DLD1 (cell line): Measurements from ENCODE around the gene BMPR1A.

ENCODE experiments used
- in situ Hi-C: cut with HindIII; loops from 2 replicates; pipeline ENCODE4 v1.10.0; 2017; ENCODE audit warnings: low sequenced_read_pairs

Gene BMPR1A

DNA sequence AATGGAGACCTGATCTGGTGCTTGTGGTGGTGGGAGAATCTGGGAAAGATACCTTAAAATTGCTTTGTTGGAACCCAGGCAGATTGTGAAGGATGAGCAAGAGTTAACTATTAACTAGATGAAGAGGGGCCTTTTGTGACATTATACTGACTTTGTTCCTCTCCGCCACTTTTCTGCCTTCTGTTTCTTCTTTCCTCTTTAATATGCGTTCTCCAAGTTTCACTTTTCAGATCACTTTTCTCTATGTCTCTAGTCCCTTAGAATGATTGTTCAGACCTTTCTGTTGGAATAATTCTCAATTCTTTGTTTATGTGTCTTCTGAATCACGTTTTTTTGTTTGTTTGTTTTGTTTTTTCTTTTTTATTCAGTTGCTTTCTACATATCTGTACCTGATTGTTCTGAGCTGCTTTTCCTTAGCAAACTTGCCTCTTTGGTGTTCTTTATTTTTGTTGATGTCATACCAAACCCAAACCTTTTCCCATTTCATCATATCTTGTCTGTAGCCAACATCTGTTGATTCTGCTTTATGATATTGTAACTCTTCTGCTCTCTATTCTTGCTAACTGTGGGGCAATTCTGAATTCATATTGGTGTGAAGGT, 2.8 kb downstream of the BMPR1A start:
- in situ Hi-C loops, result no loop called here

DNA sequence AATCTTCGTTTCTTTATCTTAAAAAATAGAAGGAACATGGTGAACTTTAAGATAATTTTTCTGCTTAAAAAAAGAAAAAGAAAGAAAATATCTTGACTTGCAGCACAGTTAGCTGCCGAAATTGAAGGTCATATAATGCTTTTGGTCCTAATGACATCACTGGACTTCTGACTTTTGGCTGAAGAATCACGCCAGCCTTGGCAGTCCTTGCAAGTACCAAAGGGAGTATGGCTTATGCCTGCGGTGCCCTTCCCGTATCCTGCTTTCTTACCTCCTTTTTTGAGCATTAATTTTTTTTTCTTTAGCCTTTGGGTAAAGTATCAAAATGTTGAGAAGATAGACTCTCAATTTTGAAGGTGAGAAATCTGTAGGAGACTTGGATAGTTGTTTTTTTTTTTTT, 7.0 kb downstream of the BMPR1A start:
- in situ Hi-C loops, result no loop called here

DNA sequence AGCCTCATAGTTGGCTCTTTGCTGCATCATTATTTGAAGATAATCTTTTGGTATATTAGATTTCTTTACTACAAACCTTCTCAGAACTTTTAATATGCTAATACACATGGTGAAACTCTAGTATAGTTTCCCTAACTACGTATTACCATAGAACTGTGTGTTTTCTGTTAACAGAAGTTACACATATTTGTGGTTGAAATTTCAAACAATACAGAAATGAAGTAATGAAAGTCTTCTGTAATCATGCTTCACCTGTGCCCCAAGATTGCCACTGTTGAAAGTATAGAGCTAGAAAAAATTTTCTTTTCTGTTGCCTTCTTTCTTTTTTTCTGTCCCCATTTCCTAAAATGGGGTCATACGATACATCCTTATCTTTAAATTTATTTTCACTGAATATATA, 9.1 kb downstream of the BMPR1A start:
- in situ Hi-C loops, result no loop called here

DNA sequence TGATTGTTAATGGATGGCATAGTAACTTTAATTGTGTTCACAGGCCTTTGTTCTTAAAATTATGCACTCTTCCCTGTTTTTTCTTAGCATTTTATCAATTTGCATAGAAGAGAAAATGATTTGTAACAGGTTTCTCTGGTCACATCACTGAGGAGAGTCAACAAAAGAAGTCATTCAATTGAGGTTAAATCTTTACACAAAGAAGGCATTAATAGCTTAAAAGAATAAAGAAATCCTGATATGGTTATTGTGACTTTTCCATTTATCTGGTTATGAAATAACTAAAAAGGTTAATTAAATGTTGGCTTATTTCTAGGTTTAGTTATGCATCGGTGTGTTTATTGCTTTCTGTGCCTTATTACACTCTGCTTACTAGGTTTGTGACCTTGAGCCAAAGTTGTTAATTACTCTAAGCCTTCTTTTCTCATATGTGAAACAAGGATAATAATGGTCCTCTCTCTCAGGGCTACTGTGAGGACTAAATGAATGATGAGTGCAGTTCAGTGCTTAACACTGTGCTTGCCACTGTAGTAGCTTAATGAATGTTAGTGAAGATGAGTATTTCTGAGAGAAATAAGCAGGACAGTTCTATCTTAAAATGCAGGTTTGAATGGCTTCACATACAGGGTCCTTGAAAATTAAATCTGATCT, 12.1 kb downstream of the BMPR1A start:
- in situ Hi-C loops, result no loop called here

DNA sequence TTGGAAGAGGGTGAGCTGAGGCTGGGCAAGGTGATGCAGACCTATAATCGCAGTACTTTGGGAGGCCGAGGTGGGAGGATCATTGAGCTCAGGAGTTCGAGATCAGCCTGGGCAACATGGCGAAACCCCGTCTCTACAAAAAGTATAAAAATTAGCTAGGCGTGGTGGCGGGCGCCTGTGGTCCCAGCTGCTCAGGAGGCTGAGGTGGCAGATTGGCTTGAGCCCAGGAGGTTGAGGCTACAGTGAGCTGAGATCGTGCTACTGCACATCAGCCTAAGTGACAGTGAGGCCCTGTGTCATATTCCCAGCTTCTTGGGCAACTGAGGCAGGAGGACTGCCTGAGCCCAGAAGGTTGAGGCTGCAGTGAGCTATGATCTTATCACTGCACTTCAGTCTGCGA, 13.6 kb downstream of the BMPR1A start:
- in situ Hi-C loops, result no loop called here

DNA sequence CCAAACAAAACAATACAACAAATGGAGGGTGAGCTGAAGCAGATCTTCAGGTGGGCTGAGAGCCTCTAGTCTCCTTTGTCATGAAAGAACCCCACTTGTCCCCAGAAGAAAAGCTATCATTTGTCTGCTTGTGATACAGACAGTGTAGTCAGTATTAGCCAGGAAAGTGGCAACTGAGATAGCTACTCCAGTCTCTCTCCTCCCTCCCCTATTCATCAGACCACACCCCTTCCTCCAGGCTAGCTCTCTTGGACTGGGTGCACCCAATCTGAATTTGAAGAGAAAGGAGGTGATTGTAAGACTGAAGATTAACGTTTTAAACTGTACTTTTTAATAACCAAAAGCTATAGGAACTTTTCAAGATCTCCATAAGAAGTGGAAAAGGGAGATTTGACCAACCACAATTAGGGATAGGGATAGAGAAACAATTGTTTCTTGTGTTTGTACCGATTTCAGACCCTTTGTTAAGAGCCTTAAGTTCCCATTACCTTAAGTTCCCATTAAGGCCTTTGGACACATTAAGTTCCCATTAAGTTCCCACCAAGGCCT, 14.1 kb downstream of the BMPR1A start:
- in situ Hi-C loops, result no loop called here

DNA sequence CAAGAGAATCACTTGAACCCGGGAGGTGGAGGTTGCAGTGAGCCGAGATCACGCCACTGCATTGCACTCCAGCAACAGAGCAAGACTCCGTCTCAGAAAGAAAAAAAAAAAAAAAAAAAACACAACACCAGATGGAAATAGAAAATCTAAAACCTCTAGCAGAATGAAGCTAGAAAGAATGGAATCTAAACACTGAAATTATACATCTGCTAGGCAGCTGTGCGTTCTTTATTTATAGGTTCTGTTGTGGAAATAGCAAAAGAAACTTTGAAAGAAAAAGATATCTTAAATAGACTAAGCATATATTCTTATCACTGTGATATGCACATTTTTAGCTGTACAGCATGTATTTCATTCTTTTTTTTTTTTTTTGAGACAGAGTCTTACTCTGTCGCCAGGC, 17.1 kb downstream of the BMPR1A start:
- in situ Hi-C loops, result no loop called here

DNA sequence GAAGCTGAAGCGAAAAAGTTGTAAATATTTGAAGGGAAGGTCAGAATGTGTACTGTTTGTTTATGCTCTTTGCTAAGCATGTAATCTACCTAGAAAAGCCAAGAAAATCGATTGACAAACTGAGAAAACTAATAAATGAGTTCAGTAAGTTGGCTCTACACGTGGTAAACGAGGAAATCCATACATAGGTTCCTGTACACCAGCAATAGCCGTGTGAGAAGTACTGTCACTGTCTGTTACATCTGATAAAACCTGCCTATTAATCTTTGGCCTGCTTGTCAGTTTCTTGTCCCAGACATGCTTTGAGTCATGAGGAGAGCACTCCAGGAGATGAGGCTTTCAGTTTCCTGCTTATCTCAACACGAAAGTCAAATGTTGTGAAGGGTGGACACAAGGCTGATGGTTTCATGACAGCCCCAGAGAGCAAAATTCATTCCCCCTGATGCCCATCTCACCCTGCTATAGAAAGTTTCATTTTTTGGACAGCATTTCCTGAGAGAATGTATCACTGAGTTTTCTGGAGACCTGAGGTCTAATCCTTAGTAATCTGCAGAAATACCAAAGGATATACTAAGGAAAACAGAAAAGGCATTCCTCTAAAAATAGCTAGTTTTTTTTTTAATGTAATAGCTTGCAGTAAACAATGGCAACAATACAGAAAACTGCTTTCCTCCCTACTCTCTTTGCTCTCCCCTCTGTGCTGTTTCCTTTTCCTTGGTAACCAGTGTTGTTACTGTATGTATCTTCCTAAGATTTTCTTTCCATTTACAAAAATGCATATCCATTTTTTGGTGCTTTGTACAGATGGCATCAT, 18.8 kb downstream of the BMPR1A start:
- in situ Hi-C loops, result no loop called here

DNA sequence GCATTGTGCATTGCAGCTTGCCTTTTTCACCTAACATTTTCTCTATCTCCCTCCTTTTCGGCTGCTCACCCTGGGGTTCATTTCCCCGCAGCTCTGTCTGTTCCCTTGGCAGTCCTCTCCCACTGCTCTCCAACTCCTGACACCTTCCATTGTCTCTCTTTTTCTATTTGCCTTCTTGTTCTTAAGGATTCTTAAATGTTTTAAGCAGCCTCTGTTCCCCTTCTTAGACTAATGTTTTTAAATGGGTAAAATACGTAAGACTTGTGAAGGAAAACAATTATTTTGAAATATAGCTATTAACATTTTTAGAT, 19.4 kb downstream of the BMPR1A start:
- in situ Hi-C loops, result no loop called here

DNA sequence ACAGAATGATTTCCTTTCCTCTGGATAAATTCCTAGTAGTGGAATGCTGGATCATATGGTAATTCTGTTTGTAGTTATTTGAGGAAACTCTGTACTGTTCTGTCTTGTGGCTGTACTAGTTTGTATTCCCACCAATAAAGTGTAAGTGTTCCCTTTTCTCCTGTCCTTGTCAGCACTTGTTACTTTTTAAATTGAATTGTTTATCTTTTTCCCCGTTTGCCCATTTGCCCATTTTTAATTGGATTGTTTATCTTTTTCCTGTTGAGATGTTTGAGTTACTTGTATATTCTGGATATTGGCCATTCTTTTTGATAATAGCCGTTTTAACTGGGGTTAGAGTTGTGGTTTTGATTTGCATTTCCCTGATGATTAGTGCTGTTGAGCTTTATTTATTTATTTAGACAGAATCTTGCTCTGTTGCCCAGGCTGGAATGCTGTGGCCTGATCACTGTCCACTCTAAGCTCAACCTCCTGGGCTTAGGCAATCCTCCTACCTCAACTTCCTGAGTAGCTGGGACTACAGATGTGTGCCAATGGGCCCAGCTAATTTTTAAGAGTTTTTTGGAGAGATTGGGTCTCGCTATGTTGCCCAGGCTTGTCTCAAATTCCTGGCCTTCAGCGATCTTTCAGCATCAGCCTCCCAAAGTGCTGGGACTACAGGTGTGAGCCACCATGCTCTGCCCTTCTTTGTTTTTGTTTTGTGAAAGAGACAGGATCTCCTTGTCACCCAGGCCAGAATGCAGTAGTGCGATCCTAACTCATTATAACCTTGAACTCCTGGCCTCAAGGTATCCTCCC, 23.0 kb downstream of the BMPR1A start:
- in situ Hi-C loops, result no loop called here

DNA sequence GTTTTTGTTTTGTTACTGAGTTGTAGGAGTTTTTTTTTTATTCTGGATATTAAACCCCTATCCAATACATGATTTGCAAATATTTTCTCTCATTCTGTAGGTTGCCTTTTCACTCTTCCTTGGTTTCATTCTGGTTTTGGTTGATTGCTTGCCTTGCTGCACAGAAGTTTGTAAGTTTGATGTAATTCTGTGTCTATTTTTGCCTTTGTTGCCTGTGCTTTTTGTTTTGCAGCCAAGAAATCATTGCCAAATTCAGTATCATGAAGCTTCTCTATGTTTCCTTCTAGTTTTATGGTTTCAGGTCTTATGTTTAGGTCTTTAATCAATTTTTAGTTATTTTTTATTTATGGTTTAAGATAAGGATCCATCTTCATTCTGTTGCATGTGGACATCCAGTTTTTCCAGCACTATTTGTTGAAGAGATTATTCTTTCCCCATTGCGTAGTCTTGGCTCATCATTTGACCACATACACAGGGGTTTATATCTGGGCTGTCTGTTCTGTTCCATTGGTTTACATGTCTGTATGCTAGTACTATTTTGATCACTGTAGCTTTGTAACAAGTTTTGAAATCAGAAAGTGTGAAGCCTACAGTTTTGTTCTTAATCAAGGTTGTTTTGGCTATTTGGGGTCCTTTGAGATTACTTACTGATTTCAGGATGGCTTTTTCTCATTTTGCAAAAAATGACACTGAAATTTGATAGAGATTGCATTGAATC, 26.4 kb downstream of the BMPR1A start:
- in situ Hi-C loops, result no loop called here

DNA sequence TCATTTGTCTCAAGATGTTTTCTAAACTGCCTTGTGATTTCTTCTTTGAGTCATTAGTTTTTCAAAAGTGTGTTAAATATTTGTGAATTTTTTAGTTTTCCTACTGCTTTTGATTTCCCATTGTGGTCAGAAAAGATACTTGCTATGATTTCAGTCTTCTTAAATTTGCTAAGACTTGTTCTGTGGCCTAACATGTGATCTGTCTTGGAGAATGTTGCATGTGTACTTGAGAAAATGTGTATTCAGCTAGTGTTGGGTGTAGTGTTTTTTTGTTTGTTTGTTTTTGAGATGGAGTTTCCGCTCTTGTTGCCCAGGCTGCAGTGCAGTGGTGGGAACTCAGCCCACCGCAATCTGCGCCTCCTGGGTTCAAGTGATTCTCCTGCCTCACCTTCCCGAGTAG, 28.6 kb downstream of the BMPR1A start:
- in situ Hi-C loops, result no loop called here

DNA sequence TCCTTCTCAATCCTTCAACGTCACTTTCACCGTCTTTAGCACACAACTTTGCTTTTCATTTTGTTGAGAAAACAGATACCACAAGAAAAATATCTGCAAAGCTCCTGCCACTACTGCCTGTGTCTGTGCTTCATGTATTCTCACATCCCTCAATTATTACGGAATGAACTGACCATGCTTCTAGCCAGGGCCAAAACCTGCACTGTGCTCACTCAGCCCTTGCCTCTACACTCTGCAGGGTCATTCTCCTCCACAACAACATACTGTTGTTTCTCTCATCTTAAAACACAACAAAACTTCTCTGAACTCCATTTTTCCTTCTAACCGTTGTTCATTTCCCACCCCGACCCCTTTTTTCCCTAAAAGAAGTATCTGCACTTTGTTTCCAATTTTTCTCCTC, 29.5 kb downstream of the BMPR1A start:
- in situ Hi-C loops, result no loop called here

DNA sequence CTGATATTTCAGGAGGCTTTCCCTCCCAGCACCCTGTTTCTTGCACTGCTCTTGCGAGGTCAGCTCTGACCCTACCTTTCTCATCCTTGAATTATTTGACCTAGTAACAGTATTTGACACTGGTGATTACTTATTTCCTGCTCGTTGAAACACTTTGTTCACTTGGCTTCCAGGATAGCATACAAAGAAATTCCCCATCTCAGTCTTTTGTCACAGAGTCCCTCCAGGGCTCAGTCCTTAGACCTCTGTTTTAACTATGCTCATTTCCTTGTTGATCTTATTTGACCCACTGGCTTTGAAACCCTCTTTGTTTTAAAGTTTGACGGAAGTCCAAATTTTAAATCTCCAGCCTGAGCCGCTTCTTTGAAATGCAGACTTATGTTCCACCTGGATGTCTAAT, 29.9 kb downstream of the BMPR1A start:
- in situ Hi-C loops, result no loop called here

DNA sequence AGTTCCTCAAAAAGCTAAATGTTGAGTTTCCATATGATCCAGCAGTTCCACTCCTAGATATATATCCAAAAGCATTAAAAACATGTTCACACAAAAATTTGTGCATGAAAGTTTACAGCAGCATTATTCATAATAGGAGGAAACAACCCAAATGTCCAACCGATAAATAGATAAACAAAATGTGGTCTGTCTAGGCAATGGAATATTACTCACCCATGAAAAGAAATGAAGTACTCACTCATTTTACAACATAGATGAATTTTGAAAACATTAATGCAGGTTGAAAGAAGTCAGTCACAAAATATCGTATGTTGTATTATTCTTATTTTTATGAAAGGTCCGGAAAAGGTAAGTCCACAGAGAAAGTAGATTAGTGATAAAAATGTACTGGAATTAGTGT, 34.0 kb downstream of the BMPR1A start:
- in situ Hi-C loops, result no loop called here

DNA sequence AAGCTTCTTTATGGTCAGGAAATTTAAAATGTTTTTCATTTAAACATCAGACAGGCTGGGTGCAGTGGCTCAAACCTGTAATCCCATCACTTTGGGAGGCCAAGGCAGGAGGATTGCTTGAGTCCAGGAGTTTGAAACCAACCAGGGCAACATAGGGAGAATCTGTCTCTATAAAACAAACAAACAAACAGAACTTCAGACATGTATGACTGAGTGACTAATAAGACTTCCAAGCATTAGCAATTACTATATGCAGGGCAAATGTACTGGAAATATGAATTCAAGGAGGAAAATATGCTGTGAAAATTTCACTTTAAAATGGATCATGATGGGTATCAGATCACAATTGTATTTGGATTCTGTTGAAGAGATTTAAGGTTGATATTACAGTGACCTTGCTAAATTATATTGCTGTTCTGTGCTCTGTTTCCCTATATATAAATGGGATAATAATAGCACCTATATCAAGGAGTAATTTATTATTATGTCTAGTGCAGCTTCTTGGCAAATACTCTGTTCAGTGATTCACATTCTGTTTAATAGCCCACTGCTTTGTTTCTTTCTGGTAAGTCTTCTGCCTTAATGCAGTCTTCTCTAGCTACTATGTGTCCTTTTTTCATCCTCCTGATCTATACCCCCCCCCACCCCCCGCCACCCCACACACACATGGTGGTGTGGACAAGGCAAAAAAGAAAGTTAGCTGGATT, 36.2 kb downstream of the BMPR1A start:
- in situ Hi-C loops, result no loop called here

DNA sequence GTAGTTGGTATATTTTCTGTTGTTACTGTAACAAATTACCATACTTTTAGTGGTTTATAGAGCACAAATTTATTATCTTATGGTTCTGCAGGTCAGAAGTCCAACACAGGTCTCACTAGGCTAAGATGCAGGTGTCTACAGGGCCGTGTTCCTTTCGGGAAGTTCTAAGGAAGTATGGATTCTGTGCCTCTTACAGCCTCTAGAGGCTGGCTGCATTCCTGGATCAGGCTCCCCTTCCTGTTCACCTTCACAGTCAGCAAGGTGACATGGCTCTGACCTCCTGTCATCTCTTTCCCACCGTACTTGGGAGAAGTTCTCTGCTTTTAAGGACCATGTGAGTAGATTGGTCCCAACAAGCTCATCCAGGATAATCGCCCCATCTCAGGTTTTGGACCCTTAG, 37.3 kb downstream of the BMPR1A start:
- in situ Hi-C loops, result no loop called here

DNA sequence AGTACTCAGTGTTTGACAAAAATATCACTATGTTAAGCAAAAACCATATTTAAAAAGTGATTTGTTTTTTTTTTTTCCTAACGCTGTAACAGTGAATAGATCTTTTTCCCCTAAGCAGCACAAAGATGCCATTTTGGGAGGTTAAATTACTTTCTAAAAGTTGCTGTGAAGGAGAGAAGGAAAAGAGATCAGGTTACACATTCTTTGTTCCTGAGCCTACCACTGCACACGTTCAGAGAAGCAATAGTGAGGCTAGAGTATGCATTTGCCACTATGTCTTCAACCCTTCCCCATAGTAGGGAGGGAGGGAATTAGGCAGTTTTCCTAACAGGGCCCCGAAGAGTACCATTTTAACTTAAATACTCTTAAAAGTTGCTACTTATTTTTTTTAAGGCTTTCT, 38.9 kb downstream of the BMPR1A start:
- in situ Hi-C loops, result no loop called here

DNA sequence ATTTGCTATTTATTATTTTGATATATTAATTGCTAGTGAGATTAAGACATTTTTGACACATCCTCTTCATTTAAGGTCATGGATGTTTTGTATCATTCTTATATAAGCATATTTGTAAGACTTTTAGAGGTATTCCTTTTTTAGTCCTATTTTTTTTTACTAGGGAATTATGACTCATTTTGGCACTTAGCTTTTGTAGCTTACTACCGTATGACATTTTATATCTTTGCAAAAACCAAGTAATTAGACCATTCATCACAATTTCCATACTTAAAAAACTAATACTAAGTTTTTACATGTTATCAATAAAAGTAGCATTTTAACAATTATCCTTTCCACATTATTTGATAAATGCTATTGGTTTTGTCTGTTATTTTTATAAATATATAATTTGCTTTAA, 41.6 kb downstream of the BMPR1A start:
- in situ Hi-C loops, result no loop called here

DNA sequence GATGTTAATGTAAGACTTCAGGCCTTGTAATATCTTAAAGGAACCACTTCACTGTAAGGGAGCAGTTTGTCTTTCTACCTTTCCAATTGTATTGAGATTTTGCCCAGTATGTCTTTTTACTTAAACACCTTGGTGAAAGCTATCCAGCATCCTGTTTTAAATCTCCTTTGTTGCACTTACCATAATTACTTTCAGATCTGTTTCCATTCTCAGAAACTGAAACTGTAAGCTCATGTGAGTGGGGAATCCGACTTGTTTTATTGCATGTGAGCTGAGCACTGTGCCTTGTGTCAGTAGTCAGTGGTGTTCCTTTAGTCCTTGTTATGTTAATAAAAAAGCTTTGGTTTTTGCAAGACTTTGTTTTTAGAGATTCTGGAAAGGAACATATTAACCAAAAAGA, 42.2 kb downstream of the BMPR1A start:
- in situ Hi-C loops, result no loop called here
